Effector memory CD4-positive, alpha-beta T cell (primary cell): ENCODE results near the gene RLN3.
"Not testable (repeated sequence)": the region's sequence is repeated elsewhere in the genome, so short reads cannot be mapped to it uniquely, and the experiment has no call there.

Experiments used
- DNase-seq, 3 donors: peaks; one replicate each; pipeline ENCODE4 v3.0.0-alpha.2; 2020
- H3K27ac ChIP-seq: 2 replicates; pipeline ENCODE4 v1.7.0; 2013; ENCODE audit warnings: mild to moderate bottlenecking, low read length, moderate library complexity; ENCODE audit not compliant: insufficient read depth, poor library complexity, severe bottlenecking
- H3K27me3 ChIP-seq: replicated peaks from 2 replicates; pipeline ENCODE4 v1.7.0; 2013; ENCODE audit warnings: mild to moderate bottlenecking, low read length; ENCODE audit not compliant: insufficient read depth, control insufficient read depth, poor library complexity, severe bottlenecking
- H3K36me3 ChIP-seq: 2 replicates; pipeline ENCODE4 v1.7.0; 2013; ENCODE audit warnings: mild to moderate bottlenecking, low read length, moderate library complexity; ENCODE audit not compliant: control insufficient read depth, insufficient read depth
- H3K4me1 ChIP-seq: 2 replicates; pipeline ENCODE4 v1.7.0; 2013; ENCODE audit warnings: low read length, mild to moderate bottlenecking; ENCODE audit not compliant: control insufficient read depth, insufficient read depth, poor library complexity, severe bottlenecking
- H3K4me3 ChIP-seq: 2 replicates; pipeline ENCODE4 v1.7.0; 2013; ENCODE audit warnings: low read length, low read depth, mild to moderate bottlenecking; ENCODE audit not compliant: insufficient read depth, poor library complexity, severe bottlenecking
- H3K9me3 ChIP-seq: 2 replicates; pipeline ENCODE4 v1.7.0; 2013; ENCODE audit warnings: mild to moderate bottlenecking, low read length, moderate library complexity; ENCODE audit not compliant: control insufficient read depth

Gene RLN3

DNA sequence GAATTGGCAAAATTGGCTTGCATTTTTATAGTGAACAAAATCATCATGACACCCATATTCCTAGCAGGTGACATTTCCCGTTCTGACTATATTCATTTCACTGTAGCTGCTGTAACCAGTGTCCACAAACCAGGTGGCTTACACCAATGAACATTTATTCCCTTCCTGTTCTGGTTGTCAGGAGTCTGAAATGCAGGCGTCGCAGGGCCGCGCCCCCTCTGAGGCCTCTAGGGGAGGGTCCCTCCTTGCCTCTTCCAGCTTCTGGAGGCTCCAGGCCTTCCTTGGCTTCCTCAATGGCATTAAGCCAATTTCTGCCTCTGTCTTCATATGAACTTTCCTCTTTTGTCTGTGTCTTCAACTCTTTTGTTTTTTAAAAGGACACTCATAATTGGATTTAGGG, 6.5 kb upstream of the RLN3 start:
- Histone ChIP-seq H3K27me3 (no peaks in the 10 kb centered on the region), H3K27ac (no peak overlapping the region), H3K4me1 (no peaks in the 10 kb centered on the region), H3K36me3 (no peaks in the 10 kb centered on the region), H3K9me3 (no peaks in the 10 kb centered on the region), H3K4me3 (no peak overlapping the region)
- DNase-seq = no peak

DNA sequence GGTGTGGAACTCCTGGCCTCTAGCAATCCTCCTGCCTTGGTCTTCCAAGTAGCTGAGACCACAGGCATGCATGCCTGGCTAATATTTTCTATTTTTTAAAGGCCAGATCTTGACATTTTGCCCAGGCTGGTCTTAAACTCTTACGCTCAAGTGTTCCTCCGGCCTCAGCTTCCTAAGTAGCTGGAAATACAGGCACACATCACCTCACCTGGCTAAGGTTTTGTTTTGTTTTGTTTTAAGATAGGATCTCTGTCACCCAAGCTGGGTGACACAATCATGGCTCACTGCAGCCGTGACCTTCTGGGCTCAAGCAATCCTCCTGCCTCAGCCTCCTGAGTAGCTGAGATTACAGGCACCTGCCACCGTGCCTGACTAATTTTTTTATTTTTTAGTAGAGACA, 5.5 kb upstream of the RLN3 start:
- no peak for DNase-seq
- Histone ChIP-seq H3K4me3 (no peak overlapping the region), H3K36me3 (no peaks in the 10 kb centered on the region), H3K27ac (no peak overlapping the region), H3K4me1 (no peaks in the 10 kb centered on the region), H3K9me3 (no peaks in the 10 kb centered on the region), H3K27me3 (no peaks in the 10 kb centered on the region)

DNA sequence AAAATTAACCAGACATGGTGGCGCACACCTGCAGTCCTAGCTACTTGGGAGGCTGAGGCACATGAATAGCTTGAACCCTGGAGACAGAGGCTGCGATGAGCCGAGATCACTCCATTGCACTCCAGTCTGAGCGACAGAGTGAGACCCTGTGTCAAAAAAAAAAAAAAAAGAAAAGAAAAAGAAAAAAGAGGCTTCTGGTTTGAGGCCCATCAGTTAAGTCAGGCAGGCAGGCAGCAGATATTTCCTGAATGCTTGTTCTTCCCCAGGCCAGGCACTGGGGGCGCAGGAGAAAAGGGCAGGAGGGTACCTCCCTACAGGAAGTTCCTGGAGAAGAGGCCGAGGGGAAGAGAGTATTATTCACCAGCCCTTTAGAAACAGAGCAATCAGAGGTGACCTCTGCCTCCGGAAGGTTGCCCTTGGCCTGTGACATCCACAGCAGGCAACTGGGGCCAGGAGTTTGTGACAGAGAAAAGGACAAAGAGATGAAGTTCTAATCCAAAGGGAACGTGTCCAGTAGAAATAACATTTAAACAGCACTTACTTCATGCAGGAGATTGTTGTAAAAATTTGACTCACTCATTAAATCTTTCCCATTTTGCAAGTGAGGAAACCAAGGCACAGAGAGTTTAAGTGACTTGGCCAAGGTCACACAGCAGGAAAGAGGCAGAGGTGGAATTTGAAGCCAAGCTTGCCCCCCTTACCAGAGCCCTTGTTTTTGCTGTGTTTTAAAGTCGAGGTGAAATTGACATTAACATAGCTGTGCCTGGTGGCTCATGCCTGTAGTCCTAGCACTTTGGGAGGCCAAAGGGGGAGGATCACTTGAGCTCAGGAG, 4.3 kb upstream of the RLN3 start:
- no peaks in the 10 kb centered on the region for H3K36me3 ChIP-seq
- DNase-seq = no peak
- H3K4me1 ChIP-seq = no peaks in the 10 kb centered on the region
- no peak overlapping the region for H3K4me3 ChIP-seq
- no peak overlapping the region for H3K27ac ChIP-seq
- H3K9me3 ChIP-seq = no peaks in the 10 kb centered on the region
- no peaks in the 10 kb centered on the region for H3K27me3 ChIP-seq

DNA sequence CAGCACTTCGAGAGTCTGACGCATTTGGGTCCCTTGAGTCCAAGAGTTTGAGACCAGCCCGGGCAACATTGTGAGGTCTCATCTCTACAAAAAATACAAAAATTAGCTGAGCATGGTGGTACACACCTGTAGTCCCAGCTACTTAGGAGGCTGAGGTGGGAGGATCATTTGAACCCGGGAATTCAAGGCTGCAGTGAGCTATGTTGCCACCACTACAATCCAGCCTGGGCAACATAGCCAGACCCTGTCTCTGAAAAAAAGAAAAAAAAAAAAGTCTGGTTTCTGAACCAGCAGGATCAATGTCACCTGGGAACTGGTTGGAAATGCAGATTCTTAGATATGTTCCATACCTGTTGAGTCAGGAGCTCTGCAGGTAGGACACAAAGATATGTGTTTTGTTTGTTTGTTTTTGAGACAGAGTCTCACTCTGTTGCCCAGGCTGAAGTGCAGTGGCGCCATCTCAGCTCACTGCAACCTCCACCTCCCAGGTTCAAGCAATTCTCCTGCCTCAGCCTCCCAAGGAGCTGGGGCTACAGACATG, 1.2 kb upstream of the RLN3 start:
- not testable (repeated sequence) for H3K27ac ChIP-seq, H3K36me3 ChIP-seq, H3K4me3 ChIP-seq, H3K4me1 ChIP-seq, H3K27me3 ChIP-seq, DNase-seq, H3K9me3 ChIP-seq

DNA sequence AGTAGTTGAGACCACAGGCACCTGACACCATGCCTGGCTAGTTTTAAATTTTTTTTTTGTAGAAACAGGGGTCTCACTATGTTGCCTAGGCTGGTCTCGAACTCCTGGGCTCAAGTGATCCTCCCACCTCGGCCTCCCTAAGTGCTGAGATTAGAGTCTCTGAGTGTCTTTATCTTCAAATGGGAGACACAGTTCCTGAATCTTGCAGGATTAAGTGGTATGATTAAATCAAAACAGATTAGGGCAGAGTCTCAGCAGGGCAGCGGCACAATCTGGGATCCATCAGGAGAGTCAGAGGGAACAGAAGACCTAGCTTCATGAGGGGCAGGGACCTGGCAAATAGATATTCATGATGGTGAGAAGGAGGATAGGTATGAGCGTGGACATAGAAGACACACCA, 953 bp downstream of the RLN3 start:
- DNase-seq = no peak
- H3K9me3 ChIP-seq = no peaks in the 10 kb centered on the region
- no peak overlapping the region for H3K27ac ChIP-seq
- no peaks in the 10 kb centered on the region for H3K27me3 ChIP-seq
- no peaks in the 10 kb centered on the region for H3K36me3 ChIP-seq
- H3K4me3 ChIP-seq = no peak overlapping the region
- peaks cover 12% of the 10 kb centered on the region for H3K4me1 ChIP-seq

DNA sequence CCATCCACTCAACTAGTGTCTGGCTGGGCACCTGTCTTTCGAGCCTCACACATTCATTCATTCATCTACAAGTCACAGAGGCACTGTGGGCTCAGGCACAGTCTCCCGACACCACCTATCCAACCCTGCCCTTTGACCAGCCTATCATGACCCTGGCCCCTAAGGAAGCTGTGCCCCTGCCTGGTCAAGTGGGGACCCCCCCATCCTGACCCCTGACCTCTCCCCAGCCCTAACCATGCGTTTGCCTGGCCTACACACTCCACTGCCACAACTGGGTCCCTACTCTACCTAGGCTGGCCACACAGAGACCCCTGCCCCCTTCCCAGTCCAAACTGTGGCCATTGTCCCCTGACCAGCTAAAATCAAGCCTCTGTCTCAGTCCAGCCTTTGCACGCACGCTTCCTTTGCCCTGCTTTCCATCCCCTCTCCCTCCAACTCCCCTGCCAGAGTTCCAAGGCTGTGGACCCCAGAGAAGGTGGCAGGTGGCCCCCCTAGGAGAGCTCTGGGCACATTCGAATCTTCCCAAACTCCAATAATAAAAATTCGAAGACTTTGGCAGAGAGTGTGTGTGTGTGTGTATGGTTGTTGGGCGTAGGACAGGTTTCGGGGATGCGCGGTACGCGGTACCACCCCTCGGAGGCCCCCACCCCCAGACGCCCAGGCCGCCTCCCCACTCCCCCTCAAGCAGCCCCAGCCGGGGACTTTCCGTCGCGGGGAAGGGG, 3.2 kb downstream of the RLN3 start:
- H3K27me3 ChIP-seq = no peaks in the 10 kb centered on the region
- H3K36me3 ChIP-seq = peaks cover 1% of the 10 kb centered on the region
- peaks cover 13% of the 10 kb centered on the region for H3K4me1 ChIP-seq
- peak; percentile 63 to 69 (median 65) for DNase-seq
- H3K4me3 ChIP-seq = peak overlapping the region; percentile 69
- H3K9me3 ChIP-seq = no peaks in the 10 kb centered on the region
- peak overlapping the region; percentile 96 for H3K27ac ChIP-seq

DNA sequence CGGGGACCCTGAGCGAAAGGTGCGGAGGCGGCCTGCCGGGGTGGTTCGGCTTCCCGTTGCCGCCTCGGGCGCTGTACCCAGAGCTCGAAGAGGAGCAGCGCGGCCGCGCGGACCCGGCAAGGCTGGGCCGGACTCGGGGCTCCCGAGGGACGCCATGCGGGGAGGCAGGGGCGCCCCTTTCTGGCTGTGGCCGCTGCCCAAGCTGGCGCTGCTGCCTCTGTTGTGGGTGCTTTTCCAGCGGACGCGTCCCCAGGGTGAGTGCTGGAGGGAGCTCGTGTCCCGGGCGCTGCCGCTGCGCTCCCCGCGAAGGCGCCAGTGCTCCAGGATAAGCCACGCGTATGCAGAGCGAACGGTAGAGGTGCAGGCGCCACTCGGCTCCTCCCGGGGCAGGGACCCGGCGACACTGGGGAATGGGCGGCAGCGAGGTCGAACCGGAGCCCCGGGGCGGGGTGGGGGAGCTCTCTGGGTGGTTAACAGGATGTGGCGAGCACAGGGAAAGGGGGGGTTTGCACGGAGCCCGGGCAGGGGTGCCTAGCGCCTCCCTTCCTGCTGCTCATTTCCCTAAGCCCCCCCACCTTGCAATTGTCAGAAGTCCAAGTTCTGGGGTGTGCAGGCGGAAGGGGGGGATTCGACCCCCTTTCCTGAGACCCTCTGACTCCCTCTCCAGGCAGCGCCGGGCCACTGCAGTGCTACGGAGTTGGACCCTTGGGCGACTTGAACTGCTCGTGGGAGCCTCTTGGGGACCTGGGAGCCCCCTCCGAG, 4.0 kb downstream of the RLN3 start, which contains the start of gene IL27RA:
Gene IL27RA, plus strand, starts transcription at position 44 of the 762 bp plus-strand sequence. Its CDS starts 111 bp downstream, at position 155.
- H3K4me3 ChIP-seq = peak within 1 kb of the TSS; percentile 69
- peaks cover 15% of the 10 kb centered on the region for H3K4me1 ChIP-seq
- H3K36me3 ChIP-seq = peaks cover 6% of the 10 kb centered on the region
- no peaks in the 10 kb centered on the region for H3K27me3 ChIP-seq
- peak within 1 kb of the TSS; percentile 96 for H3K27ac ChIP-seq
- H3K9me3 ChIP-seq = no peaks in the 10 kb centered on the region
- DNase-seq = peak; percentile 61 to 71 (median 66)

DNA sequence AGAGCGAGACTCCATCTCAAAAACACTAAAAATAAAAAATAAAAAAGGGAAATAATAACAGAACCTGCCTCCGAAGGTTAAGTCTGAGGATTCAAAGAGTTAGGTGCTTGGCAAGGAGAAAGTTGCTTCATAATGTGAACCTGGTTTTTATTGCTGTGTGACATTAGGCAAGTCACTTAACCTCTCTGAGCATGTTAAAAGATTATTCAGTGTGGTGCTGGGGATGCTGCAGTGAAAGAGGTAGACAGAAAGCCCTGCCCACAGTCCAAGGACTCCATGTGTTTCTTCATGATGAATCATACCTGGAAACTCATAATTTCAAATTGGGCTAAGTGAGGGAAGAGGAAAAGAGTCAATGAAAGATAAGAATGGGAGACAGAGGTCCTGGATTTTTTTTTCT, 6.0 kb downstream of the RLN3 start:
- no peak overlapping the region for H3K4me3 ChIP-seq

DNA sequence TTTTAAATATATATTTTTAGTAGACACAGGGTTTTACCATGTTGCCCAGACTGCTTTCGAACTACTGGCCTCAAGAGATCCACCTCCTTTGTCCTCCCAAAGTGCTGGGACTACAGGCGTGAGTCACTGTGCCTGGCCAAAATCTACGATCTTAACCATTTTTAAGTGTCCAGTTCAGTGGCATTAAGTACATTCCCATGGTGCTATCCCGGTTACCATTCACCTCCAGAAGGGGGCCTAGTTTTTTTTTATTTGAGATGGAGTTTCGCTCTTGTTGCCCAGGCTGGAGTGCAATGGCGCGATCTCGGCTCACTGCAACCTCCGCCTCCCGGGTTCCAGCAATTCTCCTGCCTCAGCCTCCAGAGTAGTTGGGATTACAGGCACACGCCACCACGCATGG, 7.2 kb downstream of the RLN3 start:
- not testable (repeated sequence) for H3K27ac ChIP-seq, H3K27me3 ChIP-seq, H3K4me3 ChIP-seq, H3K9me3 ChIP-seq, DNase-seq
- Histone ChIP-seq H3K4me1 (peaks cover 15% of the 10 kb centered on the region), H3K36me3 (peaks cover 31% of the 10 kb centered on the region)

More for the DNA sequence above, 6.0 kb downstream of the RLN3 start:
- Histone ChIP-seq H3K4me1 (peaks cover 15% of the 10 kb centered on the region), H3K36me3 (peaks cover 19% of the 10 kb centered on the region), H3K27me3 (no peaks in the 10 kb centered on the region), H3K27ac (no peak overlapping the region), H3K9me3 (no peaks in the 10 kb centered on the region)
- DNase-seq = no peak
